CD4-positive, alpha-beta T cell treated with Interferon gamma for 1 hour (primary cell): Measurements from ENCODE around the gene EVI2B.
"Not testable (repeated sequence)": the region's sequence is repeated elsewhere in the genome, so short reads cannot be mapped to it uniquely, and the experiment has no call there.

Experiments used
- DNase-seq: peaks from one replicate; pipeline ENCODE4 v3.0.0-alpha.2; 2020

Gene EVI2B

GRCh38 chr17:31266042-31266441 is 47.8 kb downstream of the EVI2B start:
- DNase-seq = peak; percentile 5

DNA sequence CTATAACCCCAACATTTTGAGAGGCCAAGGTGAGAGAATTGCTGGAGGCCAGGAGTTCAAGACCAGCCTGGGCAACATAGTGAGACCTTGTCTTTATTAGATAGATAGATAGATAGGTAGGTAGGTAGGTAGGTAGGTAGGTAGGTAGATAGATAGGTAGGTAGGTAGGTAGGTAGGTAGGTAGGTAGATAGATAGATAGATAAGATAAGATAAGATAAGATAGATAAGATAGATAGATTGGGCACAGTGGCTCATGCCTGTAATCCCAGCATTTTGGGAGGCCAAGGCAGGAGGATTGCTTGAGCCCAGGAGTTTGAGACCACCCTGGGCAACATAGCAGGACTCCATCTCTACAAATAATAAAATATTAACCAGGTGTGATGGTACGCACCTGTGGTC is 50.9 kb downstream of the EVI2B start:
- DNase-seq = not testable (repeated sequence)

GRCh38 chr17:31261601-31262000 is 52.3 kb downstream of the EVI2B start:
- DNase-seq = no peak

DNA sequence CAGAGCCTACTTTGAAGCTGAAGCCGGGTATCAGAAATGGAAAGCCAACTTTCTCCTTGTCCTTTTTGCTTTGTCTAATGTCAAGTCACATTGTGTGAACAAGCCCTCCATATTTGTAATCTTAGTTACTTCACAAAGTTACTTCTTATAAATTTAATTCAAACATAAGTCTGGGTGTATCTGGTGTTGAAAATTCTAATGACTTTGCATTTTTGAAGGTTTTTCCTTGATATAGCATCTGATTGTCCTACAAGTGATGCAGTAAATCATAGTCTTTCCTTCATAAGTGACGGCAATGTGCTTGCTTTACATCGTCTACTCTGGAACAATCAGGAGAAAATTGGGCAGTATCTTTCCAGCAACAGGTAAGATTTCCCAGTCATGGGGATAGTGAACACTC is 53.7 kb downstream of the EVI2B start:
- DNase-seq = no peak

- DNase-seq = no peak
These were observed 56.9 kb downstream of the EVI2B start for GRCh38 chr17:31256936-31257335.

- DNase-seq = no peak
These were observed 59.2 kb downstream of the EVI2B start for GRCh38 chr17:31254654-31255053.
